ENCODE data around the gene ZNF641.

Gene ZNF641

DNA sequence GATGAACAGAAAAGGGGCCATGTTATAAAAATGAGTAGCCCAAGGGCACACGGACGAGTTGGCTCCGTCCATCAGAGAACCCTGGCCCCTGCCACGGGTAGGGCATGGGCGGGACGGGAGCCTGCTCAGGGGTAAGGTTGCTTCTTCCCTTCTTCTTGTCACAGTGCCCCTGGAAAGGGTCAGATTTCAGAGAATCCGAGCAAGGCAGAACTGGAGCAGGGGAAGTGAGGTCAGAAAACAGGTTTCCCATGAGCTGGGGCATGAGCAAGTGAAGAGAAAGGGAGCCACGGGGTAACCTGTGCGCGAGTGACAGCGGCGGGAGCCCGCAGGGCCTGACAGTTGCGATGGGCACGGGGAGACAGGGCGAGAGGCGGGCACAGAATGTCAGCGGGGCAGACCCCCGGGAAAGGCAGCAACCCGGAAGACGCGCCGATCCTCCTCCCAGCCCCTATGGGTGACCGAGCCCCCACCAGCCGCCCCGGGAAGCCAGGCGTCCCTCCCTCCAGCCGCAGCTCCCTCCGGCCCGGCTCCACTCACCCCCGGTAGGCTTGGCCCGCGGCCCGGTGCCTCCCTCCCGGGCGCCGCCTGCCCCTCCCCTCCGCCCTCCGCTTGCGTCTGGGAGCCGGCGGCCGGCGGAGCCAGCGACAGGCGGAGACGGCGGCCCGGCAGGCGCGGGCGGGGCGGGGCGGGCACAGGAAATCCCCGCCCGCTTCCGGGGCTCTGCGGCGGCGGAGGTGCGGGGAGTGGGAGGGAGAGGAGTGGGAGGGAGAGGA is at the start of gene ZNF641:
Gene ZNF641 (minus strand): TSS at position 671 of the 773 bp plus-strand sequence. CDS start 2,829 bp downstream, outside the sequence.
- no peak for FAIRE-seq

DNA sequence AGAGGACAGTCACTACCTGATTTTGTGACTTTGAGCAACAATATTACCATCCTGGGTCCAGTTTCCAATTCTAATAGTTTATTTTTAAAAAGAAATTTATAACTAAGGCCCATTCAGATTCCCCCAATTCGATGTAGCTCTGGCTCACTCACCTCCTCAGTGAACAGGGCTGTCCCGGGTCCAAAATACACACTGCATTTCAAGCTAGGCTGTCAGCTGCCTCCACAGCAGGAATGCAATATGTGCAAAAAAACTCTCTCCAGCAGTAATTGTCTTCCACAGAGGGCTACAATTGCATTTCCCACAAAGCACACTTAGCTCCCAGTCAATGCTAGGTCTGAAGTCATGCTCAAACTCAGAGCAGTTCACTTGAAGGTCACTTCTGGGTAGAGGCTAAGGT is 39.3 kb upstream of the ZNF641 start:
- FAIRE-seq: no peak

DNA sequence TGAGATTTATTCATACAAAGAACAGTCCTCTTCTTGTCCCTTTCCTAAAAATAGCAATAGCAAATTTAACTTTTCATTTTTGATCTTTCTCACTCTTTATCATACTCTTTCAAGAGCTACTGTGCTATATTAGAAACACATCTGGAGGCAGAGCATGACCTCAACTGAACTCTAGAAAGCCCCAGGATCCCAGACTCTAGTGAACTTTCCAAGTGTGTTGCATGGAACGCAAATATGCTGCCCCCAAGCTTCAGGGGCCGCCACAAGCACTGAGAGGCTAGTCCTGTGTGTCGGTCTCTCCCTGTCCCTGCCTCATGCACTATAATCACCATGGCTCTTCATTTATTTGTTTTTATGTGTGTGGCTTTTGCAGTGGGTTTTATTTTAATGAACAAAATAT is 38.7 kb upstream of the ZNF641 start:
- no peak for FAIRE-seq

DNA sequence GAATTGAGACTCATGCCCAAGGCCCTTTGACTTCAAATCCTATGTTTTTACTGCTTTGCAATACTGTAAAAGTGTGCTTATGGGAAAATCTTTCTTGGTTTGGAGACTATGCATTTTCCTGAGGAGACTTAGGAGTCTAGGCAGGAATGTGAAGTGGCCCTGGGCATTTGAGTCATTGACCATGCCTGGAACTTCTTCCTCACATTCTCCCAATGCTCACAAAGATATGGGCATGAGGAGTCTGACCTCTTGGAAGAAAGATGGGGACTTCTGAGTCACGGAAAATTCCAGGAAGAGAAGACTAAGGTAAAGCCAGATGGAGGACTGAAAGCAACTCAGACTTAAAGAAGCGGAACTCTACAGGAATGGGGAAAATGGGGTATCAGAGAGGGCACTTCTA is 38.2 kb upstream of the ZNF641 start:
- FAIRE-seq: no peak

DNA sequence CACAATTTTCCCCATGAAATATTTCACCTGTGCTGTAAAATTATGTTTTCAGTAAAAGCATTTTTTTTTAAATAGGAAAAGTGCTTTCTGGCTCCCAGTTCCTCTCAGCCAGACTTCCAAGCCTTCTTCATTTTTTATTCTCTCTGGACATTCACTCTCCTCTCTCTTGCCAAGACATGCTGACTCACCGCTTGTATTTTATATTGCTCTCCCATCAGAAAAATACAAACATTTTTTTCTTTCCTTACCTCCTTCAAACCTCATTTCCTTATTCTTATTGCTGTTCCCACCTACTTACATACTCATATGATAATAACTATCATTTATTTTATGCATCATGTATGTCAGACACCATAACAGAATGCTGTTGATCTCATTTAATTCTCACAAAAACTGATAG is 37.7 kb upstream of the ZNF641 start:
- no peak for FAIRE-seq

DNA sequence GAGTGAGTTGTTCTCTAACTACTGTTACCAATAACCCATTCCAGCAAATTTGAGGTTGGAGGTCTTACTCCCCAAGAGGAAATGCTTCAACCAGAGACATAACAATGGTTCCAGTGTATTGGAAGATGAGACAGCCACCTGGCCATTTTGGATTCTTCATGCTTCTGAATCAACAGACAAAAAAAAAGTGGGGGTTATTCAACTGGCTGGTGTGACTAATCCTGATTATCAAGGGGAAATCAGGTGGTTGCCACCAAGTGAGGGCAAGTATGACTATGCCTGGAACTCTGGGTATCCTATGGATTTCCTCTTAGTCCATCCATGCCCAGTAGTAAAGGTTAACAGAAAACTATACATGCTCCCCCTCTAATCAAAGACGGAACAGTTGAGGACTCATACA is 29.9 kb upstream of the ZNF641 start:
- no peak for FAIRE-seq

DNA sequence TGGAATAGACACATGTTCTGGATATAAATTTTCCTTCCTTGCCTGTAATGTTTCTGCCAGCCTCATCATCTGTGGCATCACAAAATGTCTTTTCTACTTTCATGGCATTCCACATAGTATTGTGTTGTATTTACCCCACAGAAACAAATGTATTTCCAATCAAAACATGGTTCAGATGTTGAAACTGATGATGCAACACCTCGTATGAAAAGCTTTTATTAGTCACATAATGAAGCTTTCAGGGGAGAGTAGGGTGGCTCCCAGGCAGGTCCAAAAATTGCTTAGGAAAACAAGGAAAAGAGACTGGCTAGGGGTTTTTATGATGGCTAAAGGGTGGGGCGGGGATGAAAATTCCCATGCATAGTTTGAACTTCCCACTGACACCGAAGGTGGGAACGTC is 29.1 kb upstream of the ZNF641 start:
- FAIRE-seq: no peak

DNA sequence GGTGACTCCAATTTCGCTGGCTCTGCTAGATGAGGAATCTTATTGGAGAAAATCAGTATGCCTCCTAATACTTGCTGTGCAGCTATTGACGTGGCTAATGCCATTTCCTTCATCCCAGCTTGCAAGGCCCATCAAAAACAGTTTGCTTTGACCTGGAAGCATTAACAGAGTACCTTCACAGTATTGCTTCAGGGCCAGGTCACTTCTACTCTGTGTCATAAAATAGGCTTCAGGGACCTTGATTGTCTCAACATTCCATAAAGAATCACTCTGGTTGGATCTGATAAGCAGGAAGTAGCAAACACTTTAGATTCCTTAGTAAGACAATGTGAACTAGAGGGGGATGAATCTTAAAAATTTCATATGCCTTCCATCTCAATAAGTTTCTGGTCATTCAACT is 26.9 kb upstream of the ZNF641 start:
- no peak for FAIRE-seq

DNA sequence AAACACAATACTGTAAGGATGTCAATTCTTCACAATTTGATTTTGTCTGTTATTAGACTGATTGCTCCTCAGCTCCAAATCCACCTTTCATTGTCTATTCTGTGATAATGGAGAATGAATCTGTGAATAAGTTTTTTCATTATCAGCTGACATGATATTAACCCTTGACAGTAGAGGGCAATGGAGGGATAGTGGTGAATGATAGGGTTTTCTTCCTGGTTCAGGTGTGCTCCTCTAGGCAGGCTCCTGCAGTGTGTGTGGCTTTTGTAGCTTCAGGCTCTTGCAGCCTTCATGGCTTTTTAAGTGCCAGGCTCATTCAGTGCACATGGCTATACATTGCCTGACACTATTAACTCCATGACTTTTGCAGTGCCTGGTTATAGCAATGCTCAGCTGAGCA is 23.4 kb upstream of the ZNF641 start:
- no peak for FAIRE-seq

DNA sequence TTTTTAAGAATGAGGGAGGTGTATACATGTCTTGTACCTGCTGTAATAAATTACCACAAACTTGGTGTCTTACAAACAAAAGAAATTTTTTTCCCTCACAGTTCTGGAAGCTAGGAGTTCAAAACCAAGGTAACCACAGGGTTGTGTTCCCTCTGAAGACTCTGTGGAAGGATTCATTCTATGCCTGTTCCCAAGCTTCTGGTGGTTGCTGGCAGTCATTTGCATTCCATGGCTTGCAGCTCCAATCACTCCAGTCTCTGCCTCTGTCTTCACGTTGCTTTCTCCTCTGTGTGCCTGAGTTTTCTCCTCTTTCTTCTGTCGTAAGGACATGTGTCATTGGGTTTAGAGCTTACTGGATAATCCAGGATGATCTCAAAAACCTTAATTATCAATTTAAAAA is 15.4 kb upstream of the ZNF641 start:
- no peak for FAIRE-seq

DNA sequence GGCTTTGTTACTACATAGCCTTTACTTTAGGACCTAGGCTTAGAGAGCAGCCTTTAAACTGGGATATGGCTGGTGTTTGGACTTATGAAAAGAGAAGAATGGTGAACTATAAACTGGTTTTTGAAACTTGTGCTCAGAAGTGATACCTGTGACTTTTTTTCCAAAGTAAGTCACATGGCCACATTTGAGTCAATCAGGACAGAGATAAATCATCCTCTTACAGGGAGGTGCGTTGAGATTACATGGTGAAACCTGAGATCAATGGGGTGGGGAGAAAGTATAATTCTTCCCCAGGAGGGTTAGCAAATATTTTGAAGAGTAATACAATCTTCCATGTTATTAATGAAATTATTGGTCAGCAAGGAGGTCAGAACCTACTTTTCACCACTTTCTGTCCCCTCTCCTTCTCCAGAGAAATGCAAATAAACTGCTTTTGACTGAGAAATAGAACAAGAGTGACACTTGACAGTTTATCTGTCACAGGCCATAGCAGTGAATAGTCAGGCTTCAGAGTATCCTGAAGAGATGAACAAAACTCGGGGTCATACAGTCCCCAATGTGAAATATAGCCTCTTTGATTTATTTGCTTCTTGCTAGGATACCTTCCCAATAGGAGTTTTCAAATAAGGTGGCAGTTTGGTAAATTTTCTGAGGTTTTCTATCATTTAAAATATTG is 11.1 kb upstream of the ZNF641 start:
- FAIRE-seq: no peak

DNA sequence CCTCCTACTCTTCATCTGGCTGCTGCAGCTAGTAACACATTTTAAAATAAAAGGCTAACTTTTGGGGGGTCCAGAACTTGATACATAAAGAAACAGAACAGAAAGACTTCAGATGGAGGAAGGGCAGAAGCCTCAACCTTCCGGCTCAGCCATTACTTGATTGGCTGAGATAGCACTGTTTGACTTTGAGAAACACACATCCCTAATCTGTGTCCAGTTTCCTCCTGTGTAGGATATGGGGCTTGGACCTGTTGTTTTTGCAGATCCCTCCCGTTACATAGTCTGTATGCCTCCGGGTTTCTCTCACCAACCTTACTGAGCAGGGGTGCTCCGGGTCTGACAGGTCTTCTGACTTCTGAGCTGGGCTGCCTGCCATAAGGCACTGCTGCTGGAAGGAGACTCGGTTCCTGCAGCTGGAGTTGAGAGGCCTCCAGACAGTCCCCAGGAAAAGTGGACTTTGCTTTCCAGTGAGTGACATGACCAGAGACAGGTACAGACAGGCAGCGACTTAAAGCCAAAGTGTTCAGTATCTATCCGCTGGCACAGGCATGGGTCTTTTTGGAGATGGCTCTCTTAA is 8.3 kb upstream of the ZNF641 start:
- no peak for FAIRE-seq

DNA sequence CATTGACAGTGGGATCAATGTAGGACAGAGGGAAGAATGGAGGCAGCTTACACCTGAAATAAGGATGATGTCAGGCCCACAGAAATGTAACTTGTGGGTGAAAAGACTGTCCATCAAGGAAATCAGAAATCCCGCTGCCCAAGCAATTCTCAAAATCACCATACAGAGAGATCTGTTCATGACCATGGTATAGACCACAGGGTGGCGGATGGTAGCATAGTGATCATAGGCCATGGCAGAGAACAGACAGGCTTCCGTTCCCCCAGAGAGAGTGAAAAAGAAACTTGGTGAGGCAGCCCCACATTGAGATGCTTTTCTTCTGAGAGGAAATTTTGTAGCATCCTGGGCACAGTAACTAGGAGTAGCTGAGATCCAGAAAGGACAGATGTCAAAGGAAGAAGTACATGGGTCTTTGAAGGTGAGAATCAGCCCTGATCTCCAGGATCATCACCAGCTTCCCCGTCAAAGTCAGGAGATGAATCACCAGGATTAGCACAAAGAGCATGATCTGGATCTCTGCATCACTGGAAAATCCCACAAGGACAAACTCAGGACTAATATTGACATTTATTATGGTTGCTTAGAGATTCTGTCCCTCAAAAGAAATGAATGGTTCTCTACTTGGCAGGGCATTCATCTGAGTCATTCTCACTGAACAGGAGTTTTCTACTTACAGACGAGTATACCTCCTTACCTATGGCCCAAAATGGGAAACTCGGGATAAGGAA is 5.5 kb upstream of the ZNF641 start:
- FAIRE-seq: peak; percentile 75

DNA sequence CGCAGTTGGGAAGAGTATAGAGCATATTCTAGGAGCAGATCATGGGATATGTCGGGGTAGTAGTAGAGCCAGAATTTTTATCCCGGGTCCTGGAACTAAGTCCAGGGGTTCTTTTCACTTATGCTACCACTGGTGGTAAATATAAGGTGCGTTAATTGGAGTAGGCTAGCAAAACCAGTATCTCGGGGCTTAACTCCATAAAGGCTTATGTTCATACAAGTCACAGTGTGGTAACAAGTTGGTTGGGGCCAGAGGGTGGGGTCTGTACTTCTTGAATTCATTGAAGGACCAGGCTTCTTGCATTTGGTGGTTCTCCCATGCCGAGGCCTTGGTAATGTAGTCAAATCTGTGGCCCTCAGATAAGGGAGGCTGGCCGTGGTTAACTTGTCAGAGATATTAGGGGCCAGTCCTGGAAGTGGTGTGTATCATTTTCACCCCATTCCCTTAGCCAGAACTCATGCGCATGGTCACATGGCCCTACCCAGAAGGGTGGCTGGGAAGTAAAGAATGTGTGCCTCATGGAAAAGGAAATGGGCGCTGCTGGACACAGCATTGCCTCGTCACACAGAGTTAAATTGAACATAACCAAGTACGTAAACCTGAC is 1.5 kb upstream of the ZNF641 start:
- FAIRE-seq: no peak

DNA sequence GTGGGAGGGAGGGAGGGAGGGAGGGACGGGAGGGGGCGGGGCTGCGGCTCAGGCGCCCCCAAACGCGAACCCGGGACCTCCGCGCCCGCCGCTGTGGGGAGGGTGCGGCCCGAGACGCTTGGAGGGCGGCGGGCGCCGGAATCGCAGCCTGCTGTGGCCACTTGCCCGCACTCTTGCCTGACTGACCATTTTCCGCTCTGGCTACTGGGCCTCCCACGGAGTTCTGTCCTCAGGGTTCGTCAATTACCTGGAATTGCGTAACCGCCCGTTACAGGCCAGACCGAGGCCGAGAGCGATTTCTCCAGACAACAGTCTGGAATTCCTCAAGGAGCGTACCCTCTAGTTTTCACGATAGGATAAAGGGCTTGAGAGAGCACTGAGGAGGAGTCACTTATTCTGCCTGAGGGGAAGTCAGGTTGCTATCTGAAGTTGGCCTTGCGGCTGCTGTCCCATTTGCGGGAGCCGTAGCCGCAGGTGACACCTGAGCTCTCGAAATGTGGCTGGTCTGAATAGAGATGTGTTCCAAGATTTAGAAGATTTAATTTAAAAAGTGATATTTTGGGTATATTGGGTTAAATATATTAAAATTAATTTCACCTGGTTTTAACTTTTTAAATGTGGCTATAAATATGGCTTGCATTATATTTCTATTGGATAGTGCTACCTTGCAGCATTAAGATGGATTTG is 446 bp upstream of the ZNF641 start:
- peak; percentile 9 for FAIRE-seq

DNA sequence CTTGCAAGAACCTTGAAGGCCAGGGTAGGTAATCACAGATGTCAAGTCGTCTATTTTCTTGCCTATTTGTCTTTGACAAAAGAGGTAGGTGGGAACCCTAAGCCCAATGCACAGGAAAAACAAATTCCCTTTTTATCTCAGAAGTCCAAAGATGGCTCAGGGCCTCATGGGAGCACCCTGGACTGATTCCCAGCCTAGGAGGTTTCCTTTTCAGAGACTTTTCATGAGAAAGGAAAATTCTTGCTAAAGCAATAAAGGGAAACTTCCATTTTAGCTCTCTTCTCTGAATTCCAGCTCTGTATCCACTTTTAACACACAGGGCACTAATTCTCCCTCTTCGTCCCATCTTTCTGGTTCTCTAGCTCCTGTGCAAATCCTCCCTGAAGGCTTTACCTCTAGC is 1.2 kb downstream of the ZNF641 start:
- no peak for FAIRE-seq

DNA sequence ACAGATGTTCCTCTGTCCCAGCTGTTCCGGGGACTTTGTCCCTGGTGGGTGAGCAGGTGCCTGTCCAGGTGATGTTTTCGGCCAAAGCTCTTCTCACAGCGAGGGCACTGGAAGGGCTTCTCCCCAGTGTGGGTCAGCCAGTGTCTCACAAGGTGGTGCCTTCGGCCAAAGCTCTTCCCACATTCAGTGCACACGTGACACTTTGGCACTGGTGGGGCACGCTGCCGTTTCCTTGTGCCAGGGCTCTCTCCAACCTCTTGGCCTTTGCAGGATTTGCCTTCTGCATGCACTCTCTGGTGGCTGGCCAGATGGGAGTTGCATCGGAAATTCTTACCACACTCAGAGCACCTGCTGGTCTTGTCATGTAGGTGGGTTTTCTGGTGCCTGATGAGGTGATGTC is 7.7 kb downstream of the ZNF641 start:
- no peak for FAIRE-seq

DNA sequence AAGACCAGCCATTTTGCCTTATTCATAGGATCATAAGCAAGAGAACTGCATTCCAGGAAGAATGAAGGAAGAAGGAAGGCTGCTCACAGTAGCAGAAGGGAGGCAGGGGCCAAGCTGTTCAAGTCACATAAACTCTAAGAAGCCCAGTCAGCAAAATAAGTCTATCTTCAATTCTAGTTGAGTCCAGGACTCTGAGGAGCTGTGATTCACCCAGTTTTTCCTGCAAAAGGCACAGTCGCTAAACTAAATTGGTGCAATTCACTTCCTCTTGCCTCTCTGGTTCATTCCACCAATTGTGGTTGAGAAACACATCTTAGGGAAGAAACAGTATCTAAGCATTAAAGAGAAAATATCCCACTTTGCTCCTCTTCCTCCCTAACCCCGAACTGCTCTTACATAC is 9.8 kb downstream of the ZNF641 start:
- FAIRE-seq: no peak

DNA sequence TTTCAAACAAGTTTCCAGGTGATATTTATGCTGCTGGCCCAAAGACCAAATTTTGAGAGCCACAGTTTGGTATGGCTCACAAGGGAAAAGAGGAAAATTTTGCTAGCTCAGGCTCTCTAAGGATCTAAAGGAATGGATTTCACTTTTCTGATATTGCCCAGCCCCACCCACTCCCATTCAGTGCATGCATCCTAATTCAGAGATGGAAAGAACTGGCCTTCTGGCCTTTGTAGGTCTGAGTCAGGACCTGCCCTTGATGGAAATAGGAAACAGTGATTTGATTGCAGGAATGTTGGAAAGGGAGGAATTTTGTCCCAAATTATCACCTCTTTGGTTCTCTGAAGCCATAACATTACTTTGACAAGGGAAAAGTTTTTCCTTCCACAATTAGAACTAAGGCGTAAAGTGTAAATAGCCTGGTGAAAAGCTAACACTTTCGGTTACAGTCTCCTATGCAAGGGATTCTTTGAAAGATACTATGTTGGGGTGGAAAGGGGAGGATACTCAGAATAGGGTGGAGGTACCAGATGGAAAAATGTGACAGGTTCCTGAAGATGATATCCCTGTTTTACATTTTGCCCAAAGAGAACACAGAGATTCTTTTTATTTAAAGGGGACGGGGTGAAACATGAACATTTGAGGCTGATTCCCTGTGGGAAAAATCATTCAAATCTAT is 11.1 kb downstream of the ZNF641 start:
- no peak for FAIRE-seq

DNA sequence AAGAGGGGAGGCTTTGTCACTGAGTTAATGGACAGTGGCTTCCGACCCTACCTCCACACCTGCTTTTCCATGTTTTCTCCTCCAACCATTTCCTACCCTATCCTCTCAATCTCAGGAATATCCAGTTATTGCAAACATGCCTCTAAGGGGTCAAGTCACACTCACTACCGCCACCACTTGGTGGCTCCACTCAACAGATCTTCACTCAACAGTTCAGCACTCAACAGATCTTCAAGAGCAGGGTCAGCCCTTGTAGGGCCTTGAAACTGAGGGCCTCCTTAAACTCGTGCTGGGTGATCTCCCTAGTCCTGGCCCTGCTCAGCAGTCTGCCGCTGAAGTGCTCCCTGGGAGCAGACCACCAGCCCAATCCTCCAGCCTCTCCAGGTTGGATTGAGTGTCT is 14.2 kb downstream of the ZNF641 start:
- no peak for FAIRE-seq

DNA sequence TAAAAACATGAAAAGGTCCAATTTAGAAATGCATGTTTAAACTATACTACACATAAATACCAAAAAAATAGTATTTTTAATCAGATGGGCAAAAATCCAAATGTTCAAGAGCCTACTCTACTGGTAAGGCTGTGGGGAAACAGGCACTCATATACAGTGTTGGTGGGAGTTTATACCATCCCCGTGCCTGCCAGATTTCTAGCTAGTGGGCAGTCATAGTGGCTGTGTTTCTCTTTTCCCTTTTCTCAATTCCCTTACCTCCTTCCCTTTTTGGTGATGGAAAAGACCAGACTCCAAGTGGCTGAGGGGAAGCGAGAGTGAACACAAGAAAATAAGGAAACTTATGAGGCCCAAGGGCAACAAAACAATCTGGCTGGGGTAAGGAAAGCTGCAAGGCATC is 14.7 kb downstream of the ZNF641 start:
- FAIRE-seq: no peak

DNA sequence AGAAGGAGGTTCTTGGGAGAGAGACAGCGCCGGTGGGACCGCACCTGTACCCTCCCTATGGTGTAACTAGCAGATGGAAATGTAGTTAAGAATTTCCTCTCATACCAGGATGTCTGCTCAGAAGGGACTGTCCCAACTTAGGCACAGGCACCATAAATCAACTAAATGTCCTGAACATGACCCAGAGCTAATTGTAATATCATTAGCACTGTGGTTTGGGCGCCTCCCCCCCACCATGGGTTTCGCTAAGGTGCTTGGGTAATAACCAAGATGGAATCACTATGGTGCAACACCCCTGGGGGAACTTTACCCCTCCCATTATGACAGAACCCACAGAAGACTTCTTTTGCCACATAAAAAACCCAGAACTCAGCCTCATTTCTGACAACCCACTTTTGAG is 15.9 kb downstream of the ZNF641 start:
- FAIRE-seq: no peak
